Measurements from ENCODE around the gene SLC35B4. TPM values are rescaled to one million over a fixed set of nuclear protein-coding genes. Genes with fewer than 3 reads are reported as not detected.

Gene SLC35B4
- total and polyA plus RNA-seq, 3 donors from 2014 or later: 11.0 to 15.7 (median 13.9) TPM

DNA sequence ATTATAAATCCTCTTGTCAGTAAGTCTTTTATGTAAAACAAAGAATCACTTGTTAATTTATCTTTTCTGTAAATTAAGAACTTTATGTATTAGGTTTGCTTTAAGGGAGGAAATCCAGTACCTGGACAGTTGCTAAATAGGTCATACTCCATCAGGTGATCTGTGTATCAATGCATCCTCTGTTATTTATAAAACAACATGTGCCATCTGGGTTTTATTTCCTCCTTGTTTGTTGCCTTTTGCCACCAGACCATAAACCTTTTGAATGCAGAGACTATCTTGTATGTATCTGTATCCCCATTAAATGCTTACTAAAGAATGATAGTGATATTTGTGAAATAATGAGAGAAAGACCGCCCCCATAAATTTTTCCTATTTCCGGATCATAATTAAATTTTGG, 70.0 kb downstream of the SLC35B4 start:
- no peaks in the 10 kb centered on the region for H3K9me3 ChIP-seq
- no peak overlapping the region for H3K27ac ChIP-seq
- intact Hi-C loops (cut with DNase I; ENCODE audit: low total_unique reads): no loop called here
- WGBS, 2 donors: 87 to 90% methylated on average over 2 of the region's 2 CpGs
- DNase-seq: no peak
- no peaks in the 10 kb centered on the region for H3K36me3 ChIP-seq (ENCODE audit: low read depth, missing control alignments)
- H3K4me1 ChIP-seq: no peaks in the 10 kb centered on the region
- no peak overlapping the region for H3K4me3 ChIP-seq
- TF ChIP-seq, protein P1, sequence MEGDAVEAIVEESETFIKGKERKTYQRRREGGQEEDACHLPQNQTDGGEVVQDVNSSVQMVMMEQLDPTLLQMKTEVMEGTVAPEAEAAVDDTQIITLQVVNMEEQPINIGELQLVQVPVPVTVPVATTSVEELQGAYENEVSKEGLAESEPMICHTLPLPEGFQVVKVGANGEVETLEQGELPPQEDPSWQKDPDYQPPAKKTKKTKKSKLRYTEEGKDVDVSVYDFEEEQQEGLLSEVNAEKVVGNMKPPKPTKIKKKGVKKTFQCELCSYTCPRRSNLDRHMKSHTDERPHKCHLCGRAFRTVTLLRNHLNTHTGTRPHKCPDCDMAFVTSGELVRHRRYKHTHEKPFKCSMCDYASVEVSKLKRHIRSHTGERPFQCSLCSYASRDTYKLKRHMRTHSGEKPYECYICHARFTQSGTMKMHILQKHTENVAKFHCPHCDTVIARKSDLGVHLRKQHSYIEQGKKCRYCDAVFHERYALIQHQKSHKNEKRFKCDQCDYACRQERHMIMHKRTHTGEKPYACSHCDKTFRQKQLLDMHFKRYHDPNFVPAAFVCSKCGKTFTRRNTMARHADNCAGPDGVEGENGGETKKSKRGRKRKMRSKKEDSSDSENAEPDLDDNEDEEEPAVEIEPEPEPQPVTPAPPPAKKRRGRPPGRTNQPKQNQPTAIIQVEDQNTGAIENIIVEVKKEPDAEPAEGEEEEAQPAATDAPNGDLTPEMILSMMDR (IDR thresholded peaks at IDR 0.05): no peak
- TF ChIP-seq POLR2A (IDR thresholded peaks at IDR 0.05): no peak
- H3K27me3 ChIP-seq: no peaks in the 10 kb centered on the region

DNA sequence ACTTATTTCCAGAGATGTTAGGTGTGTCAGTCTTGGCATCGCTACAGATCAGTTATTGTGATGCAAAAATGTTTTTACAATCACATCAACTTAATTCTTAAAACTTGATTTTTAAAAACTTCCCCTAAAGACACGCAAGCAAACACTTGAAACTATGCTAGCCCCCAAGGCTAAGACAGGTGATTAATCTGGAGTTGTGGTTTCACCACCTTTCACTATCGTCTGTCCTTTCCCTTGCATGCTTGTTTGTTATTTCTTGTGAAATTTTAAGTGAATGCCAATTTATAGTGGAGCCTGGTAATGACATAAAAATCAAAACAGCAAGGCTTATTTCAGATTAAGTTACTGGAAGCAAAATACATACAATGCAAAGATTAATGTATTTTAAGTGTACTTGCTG, 70.4 kb downstream of the SLC35B4 start:
- no peak for DNase-seq
- no peak for TF ChIP-seq POLR2A (IDR thresholded peaks at IDR 0.05)
- TF ChIP-seq, protein P1 (IDR thresholded peaks at IDR 0.05): no peak
- Histone ChIP-seq H3K9me3 (no peaks in the 10 kb centered on the region), H3K4me3 (no peak overlapping the region), H3K27me3 (no peaks in the 10 kb centered on the region), H3K36me3 (ENCODE audit: low read depth, missing control alignments) (no peaks in the 10 kb centered on the region), H3K4me1 (no peaks in the 10 kb centered on the region), H3K27ac (no peak overlapping the region)
- 73% methylated on average over 3 of the region's 3 CpGs for WGBS, 2 donors
- intact Hi-C loops (cut with DNase I; ENCODE audit: low total_unique reads): no loop called here

GRCh38 chr7:134245253-134245652, 71.5 kb downstream of the SLC35B4 start:
- Histone ChIP-seq H3K9me3 (no peaks in the 10 kb centered on the region), H3K4me3 (no peak overlapping the region), H3K4me1 (no peaks in the 10 kb centered on the region), H3K27ac (no peak overlapping the region), H3K36me3 (ENCODE audit: low read depth, missing control alignments) (no peaks in the 10 kb centered on the region), H3K27me3 (no peaks in the 10 kb centered on the region)
- TF ChIP-seq, protein P1 (IDR thresholded peaks at IDR 0.05): no peak
- no peak for TF ChIP-seq POLR2A (IDR thresholded peaks at IDR 0.05)
- DNase-seq: no peak
- 83 to 98% methylated on average over 2 of the region's 2 CpGs for WGBS, 2 donors
- intact Hi-C loops (cut with DNase I; ENCODE audit: low total_unique reads): no loop called here

Other genes starting within 250 kb of the SLC35B4 start
- gene LRGUK, start 189.6 kb downstream of the SLC35B4 start, total RNA-seq: 10 to 100 TPM in 1 of 2 donors, 1 to 10 TPM in 1; 9.4 to 13.0 TPM
- 16.1 TPM for gene LRGUK, start 189.6 kb downstream of the SLC35B4 start, polyA plus RNA-seq (ENCODE audit: insufficient read depth, low read depth, low replicate concordance)
- 100 to 1,000 TPM in 1 of 2 donors, 10 to 100 TPM in 1; 99.8 to 105 TPM for gene AKR1B1, start 142.2 kb upstream of the SLC35B4 start, total RNA-seq
- 129 TPM for gene AKR1B1, start 142.2 kb upstream of the SLC35B4 start, polyA plus RNA-seq (ENCODE audit: insufficient read depth, low read depth, low replicate concordance)
- 1 to 10 TPM in 1 of 2 donors, under 1 TPM in 1; 0.81 to 3.3 TPM for gene AKR1B10, start 210.6 kb upstream of the SLC35B4 start, total RNA-seq
- 1.8 TPM for gene AKR1B10, start 210.6 kb upstream of the SLC35B4 start, polyA plus RNA-seq (ENCODE audit: insufficient read depth, low read depth, low replicate concordance)
- gene AKR1B15, start 232.2 kb upstream of the SLC35B4 start, total RNA-seq: 1 to 10 TPM; 1.9 to 2.1 TPM
- 0.80 TPM for gene AKR1B15, start 232.2 kb upstream of the SLC35B4 start, polyA plus RNA-seq (ENCODE audit: insufficient read depth, low read depth, low replicate concordance)

Measured in testis (tissue), 3 donors.